GM21786 (cell line): ENCODE results near the gene FAM184A.
"Not testable (repeated sequence)": the region's sequence is repeated elsewhere in the genome, so short reads cannot be mapped to it uniquely, and the experiment has no call there.

Source experiments
- ATAC-seq: cut with Tn5 transposase; IDR thresholded peaks from one replicate; pipeline ENCODE4 v1.9.1; 2021; ENCODE audit not compliant: unreplicated experiment

Gene FAM184A, protein sequence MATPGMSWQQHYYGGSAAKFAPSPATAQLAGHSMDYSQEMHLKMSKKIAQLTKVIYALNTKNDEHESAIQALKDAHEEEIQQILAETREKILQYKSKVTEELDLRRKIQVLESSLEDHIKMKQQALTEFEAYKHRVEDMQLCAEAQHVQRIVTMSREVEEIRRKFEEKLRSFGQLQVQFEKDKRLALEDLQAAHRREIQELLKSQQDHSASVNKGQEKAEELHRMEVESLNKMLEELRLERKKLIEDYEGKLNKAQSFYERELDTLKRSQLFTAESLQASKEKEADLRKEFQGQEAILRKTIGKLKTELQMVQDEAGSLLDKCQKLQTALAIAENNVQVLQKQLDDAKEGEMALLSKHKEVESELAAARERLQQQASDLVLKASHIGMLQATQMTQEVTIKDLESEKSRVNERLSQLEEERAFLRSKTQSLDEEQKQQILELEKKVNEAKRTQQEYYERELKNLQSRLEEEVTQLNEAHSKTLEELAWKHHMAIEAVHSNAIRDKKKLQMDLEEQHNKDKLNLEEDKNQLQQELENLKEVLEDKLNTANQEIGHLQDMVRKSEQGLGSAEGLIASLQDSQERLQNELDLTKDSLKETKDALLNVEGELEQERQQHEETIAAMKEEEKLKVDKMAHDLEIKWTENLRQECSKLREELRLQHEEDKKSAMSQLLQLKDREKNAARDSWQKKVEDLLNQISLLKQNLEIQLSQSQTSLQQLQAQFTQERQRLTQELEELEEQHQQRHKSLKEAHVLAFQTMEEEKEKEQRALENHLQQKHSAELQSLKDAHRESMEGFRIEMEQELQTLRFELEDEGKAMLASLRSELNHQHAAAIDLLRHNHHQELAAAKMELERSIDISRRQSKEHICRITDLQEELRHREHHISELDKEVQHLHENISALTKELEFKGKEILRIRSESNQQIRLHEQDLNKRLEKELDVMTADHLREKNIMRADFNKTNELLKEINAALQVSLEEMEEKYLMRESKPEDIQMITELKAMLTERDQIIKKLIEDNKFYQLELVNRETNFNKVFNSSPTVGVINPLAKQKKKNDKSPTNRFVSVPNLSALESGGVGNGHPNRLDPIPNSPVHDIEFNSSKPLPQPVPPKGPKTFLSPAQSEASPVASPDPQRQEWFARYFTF

DNA sequence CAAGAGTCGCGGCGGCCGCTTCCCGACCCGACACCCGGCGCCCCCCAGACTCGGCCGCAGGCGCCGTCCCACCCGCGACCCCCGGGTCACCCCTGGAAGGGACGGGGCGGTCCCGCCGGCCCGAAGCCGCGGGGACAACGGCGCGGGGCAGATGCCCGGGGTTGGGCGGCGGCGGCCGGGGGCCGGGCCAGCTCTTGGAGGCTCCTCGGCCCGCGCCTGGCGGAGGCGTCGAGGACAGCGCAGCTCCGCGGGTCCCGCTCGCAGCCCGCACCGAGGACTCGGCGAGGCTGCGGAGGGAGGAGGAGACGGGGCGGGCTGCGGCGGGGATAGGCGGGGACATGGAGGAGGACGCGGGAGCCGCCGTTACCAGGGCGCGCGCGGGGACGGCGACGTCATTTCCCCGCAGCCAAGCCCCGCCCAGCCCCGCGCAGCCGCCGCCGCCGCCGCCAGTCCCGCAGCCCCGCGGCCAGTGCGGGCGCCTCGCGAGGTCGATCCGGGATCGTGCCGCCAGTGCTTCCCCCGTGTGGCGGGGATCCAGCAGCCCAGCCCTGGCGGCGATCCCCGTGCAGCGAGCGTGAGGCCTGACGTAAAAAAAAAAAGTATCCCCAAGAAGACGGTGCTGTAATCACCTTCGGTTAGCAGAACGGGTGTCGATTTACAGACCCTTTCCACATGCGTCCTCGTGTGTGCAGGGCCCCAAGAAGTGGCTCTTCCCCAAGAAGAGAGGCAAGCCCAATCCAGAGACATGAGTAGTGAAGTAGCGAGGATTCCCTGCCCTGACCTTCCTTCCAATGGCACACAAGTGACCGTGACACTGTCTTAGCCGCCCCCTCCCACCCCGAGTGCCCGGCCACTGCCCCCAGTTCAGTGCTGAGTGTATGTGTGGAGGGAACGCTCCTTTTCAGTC, at the start of gene FAM184A:
Gene FAM184A (minus strand): TSS at position 289 of the 907 bp plus-strand sequence. CDS start 365 bp downstream, outside the sequence.
- peak; percentile 64 for ATAC-seq

DNA sequence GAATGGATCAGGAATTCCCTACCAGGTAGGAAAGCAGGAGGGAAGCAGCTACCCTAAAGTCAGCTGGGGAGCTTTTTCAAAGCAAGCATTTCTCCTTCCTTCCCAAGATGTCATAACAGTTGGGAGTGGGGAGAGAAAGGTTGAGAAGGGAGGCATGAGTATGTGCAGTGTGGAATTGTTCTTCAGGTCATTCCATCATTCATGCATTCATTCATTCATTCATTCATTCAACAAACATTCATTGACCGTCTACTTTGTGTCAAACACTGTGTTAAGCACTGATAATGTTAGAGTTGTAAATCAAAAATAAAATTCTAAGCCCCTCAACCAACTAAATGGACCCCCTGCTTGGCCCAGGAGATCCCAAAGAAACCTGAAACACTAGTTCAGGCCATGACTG, 49.2 kb upstream of the FAM184A start:
- no peak for ATAC-seq

DNA sequence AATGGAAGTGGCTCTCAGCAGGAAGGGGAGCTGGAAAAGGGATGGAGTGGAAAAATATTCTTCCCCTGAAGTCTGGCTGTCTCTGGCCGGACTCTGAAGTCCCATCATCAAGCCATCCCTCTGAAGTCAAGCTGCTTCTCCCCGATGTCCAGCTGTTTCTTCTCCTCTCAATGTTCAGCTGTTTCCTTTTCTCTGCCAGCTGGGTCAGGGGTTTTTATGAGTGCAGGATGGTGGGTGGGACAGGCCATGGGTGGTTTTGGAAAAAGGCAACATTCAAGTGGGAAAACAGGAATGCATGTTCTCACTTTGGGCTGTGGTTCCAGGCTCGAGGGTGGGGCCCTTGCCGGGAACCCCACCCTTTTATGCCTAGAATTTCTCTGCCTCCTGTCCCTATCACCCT, 48.4 kb upstream of the FAM184A start:
- no peak for ATAC-seq

DNA sequence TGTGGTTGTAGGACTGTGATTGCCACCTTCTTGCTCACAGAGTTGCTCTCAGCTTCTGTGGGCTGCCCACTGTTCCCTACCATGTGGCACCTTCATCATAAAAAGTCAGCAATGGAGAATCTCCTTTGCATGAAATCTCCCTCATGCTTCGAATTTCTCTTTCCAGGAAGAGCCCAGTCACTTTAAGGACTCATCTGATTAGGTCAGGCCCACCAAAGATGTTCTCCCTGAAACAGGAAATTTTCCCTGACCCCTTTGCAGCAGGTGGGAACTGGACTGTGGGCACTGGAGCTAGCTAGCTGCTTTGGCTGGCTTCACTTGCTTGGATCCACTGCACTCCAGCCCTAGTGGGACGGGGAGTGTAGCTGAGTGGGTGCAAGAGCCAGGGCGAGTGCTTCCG, 47.7 kb upstream of the FAM184A start:
- no peak for ATAC-seq

DNA sequence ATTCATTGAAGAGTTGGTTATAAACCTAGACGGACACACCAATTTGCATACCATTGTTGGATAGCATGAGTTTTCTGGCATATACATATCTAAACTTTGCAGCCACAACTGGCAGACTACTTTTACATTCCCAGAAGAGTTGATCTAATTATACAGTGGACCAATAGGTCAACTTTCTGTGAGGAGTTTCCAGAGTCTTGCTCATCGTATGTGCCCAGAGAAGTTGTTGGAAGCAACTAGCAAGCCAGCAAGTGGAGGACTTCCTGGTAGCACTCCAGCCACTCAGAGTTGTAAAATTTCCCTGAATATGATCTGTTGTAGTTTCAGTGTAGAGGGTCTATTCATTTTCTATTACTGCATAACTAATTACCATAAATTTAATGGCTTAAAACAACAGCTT, 47.1 kb upstream of the FAM184A start:
- no peak for ATAC-seq

DNA sequence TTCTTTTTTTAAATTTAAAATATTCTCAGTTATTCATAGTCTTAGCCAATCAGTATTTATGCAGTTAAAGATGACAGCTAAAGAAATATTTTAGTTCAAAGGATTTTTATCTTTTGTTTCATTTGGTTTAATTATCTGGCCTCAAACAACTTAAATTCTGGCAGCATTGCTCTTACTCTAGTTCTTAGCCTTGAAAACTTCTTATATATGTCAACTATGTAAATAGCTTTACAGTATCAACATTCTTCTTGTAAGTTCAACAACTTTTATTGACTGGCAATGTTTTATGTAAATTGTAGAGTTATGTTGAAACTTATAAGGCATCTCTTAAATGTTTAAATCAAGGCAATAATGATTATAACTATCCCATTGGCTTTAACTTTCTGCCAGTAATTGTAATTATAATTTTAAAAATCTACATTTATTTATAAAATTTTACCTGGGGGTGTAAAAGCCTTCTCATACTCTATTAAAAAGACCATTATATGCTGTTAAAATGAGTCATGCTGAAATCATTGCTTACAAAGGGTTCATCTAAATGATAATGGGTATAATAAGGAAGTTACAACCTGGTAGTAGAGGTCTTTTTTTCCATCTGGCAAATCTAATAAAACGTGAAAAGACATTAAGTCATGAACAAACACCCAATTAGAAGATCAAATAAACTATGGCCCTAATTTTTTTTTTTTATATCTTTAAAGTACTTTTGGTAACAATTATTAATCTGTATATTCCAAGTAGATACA, 45.8 kb upstream of the FAM184A start:
- ATAC-seq = no peak

DNA sequence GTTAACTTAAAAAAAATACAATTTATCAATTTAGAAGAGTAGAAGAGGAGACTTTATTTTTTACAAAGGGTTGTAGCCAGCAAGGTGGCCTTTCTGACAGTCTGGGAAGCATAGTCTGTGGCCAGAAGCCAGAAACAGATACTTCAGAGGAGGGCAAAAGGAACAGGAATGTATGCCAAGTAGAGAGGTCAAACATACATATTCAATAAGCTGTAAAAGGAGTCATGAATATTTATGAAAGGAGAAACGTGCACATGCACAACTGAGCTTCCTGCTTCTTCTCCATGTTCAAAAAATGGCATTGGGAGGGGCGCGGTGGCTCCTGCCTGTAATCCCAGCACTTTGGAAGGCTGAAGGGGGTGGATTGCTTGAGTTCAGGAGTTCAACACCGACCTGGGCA, 43.9 kb upstream of the FAM184A start:
- ATAC-seq = no peak

DNA sequence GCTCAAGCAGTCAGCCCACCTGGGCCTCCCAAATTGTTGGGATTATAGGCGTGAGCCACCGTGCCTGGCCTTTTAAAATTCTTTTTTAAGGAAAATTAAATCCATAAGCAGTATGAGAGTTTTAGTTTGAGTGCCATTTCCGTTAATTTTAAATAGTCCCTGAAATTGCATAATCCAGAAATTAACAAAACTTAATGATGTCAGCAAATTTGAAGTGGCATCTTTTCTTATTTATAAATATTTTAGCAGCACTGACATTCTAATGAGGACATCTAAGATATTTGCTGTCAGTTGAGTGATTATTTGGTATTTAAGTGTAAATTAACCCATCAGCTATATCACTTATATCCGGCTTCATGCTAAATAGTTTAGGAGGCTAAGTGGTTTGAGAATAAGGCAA, 42.9 kb upstream of the FAM184A start:
- ATAC-seq = no peak

DNA sequence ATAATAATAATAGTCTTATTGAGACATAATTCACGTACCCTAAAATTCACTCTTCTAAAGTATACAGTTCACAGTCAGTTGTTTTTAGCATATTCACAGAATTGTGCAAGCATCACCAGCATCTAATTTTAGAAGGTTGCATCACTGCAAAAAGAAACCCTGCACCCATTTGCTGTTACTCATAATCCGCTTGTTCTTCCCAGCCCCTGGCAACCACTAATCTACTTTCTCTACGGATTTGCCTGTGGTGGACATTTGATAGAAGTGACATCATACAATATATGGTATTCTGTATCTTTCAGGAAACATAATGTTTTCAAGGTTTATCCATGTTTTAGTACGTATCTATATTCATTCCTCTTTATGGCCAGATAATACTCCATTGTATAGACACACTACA, 41.5 kb upstream of the FAM184A start:
- ATAC-seq = no peak

DNA sequence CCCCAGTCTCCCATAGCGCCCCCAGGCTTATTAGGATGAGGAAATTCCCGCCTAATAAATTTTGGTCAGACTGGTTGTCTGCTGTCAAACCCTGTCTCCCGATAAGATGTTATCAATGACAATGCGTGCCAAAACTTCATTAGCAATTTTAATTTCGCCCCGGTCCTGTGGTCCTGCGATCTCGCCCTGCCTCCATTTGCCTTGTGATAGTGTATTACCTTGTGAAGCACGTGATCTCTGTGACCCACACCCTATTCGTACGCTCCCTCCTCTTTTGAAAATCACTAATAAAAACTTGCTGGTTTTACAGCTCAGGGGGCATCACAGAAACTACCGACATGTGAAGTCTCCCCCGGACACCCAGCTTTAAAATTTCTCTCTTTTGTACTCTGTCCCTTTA, 40.6 kb upstream of the FAM184A start:
- not testable (repeated sequence) for ATAC-seq

DNA sequence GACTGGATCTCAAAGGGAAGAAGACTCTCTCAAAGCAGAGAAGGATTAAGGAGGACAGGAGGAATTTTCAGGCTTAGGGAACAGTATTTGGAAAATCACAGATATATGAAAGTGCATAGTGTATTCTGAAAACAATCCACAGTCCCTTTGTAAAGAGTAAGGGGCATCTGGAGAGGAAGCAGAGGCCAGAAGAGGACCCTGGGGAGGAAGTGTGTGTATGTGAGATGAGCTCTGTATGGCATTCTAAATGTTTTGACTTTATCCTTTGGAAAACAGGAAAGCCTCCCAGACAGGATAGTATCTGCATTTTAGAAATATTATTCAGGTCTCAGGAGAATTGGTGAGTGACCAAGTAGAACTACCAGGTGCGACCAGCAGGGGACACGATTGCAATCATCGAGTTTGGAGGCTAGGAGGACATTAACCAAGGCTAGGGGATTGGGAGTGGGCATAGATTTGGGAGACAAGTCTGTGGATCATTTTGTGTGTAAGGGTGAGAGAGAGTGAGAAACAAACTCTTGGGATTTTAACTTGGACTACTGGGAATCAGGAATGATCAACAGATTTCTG, 38.3 kb upstream of the FAM184A start:
- no peak for ATAC-seq

DNA sequence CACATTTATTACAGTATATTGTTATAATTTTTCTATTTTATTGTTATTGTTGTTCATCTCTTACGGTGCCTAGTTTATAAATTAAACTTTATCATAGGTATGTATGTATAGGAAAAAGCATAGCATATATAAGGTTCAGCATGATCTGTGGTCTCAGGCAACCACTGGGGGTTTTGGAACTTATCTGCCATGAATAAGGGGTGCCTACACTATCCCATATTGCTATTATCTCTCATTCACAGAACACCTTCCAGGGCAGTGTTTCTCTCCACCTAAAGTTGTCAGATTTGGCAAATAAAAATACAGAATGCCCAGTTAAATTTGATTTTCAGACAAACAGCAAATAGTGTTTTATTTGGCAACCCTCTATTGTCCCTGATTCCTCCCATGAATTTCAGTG, 35.5 kb upstream of the FAM184A start:
- ATAC-seq = no peak

DNA sequence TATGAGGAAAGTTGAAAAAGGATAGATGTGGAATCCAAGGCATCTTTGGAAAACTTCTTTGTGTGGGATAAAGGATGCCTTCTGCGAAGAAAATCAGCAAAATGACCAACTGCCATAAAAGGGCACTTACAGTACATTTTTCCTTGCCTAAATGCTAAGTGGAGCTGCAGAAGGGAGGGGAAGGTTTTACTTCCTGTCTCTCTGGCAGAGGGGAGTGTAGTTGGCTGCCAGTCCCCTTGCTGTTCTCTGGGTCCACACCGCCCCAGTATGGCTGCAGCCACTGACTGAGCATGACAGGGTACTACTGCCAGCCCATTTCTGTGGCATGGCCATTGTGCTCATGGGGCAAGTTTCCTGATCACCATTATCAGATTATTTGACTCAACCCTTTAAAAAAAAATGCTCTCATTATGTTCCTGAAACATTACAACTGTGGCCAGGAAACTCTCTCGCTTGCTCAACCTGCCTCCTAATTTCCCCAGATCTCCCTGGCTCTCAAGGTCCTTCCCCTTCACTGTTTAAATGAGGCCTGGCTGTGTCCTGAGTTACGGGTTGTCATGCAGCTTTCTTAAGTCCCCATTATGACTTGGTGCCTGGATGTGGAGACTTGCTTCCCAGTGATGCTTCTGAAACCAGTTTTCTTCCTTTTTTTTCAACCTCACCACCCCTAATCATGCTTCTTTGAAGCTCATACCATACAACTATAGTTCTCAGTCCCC, 34.5 kb upstream of the FAM184A start:
- no peak for ATAC-seq

DNA sequence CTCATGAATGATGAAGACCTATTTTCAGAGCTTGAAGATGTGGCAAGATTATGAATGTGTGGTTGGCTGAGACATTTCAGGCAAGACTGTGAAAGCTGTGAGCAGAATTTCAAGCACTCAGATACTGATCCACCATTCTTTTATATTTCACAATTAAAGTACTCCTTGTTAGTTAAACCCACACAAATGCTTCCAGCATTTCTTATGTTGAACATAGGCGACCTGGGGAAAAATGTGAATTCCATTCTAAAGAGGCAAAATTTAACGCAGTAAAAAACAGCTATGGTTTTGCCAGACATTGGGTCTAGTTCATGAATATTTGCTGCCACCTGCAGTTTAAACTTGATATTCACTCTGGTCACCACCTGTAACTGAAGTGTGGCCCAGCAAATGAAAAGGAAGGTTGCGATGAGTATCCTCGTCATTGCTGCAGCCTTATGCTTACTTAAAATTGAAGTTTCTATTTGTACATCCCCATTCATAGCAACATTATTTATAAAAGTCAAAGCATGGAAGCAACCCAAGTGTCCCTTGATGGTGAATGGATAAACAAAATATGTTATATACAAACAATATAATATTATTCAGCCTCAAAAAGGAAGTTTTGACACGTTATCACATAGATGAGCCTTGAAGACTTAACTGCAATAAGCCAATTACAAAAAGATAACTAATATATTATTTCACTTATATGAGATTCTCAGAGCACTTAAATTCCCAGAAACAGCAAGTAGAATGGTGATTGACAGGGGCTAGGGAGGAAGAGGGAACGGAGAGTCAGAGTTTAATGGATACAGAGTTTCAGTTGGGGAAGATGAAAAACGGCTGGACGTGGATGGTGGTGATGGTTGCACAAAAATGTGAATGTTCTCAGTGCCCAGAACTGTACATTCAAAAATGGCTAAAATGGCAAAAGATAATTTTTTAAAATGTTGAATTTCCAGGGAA, 32.4 kb upstream of the FAM184A start:
- no peak for ATAC-seq

DNA sequence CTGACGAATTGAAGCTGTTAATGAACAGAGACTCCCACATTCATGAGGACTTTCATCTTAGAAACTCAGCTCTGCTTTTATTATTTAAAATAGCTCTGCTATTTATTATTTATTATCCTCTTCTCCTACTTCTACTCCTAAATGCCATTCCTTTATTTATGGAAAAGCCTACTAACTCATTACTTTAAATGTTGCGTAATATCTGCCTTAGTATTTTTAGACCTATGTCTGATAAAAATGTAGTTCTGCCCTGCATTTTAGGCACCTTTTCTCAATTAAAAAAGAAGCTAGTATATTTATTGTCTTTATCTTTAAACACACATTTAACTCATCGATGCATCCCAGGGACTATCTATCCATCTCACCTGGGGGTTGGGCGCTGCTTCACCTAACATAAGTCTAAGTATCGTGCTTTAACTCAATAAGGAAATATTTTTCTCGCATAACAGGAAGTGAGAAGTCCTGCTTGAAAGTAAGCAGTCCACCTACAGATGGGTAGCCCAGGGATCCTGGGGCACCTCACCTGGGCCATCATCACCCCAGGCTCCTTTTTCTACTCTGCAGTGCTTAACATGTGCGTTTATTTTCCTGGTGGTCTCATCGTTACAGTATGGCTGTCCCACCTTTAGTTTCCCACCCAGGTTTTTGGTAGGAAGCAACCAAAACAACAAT, 31.3 kb upstream of the FAM184A start:
- ATAC-seq = no peak

DNA sequence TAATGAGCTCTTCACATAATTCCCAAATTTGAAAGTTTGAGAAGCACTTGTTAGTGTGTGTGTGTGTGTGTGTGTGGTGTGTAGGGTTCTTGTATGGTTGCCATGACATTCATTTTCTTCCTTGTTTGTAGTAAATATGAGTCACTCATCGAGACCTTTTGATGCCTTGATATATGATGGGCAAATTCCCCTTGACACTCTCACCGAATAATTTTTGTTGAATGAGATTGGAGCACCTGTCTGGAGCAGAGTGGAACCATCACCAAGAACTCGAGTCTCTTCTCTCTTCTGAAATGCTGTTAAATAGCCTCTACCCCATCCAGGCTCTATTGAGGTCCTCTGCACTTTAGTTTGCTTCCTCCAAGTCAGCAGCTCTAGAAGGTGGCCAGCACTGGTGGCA, 29.6 kb upstream of the FAM184A start:
- ATAC-seq = no peak

DNA sequence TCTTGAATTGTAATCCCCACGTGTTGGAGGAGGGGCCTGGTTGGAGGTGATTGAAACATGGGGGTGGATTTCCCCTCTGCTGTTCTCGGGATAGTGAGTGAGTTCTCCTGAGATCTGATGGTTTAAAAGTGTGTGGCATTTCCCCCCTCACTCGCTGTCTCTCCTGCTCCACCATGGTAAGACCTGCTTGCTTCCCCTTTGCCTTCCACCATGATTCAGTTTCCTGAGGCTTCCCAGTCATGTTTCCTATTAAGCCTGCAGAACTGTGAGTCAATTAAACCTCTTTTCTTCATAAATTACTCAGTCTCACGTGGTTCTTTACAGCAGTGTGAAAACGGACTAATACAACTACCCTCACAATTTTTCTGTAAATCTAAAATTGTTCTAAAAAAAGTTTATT, 26.8 kb upstream of the FAM184A start:
- ATAC-seq = no peak
